ENCODE results near the gene CAB39L.

The CAB39L gene

GRCh38 chr13:49311816-49312215, 132.0 kb downstream of the CAB39L start:
- Histone ChIP-seq H2BK15ac (ENCODE audit: low read length) (no peak overlapping the region), H2BK120ac (ENCODE audit: low read depth, low read length) (no peak overlapping the region), H3K9ac (ENCODE audit: low read depth, low read length, poor library complexity) (no peak overlapping the region), H3K4me1 (ENCODE audit: control insufficient read depth in 2 of 2, insufficient read depth in 1 of 2, low read depth in 1 of 2, low read length in 2 of 2) (no peaks in the 10 kb centered on the region), H3K36me3 (replicated peaks in 1 of 2; ENCODE audit: control insufficient read depth in 2 of 2, insufficient read depth in 2 of 2, low read length in 2 of 2) (peaks cover 0 to 4% of the 10 kb centered on the region in 2 donors), H3K4me2 (ENCODE audit: insufficient read depth, low read length, poor library complexity, severe bottlenecking) (no peak overlapping the region), H3K27me3 (ENCODE audit: control insufficient read depth in 3 of 3, insufficient read depth in 3 of 3, low read depth in 1 of 3, low read length in 3 of 3) (no peaks in the 10 kb centered on the region), H3K4me3 (ENCODE audit: low read length in 2 of 2) (no peak overlapping the region), H3K18ac (ENCODE audit: low read length) (no peak overlapping the region), H3K14ac (ENCODE audit: low read length) (no peak overlapping the region), H3K27ac (replicated peaks; ENCODE audit: low read length) (no peak overlapping the region), H3K23ac (ENCODE audit: low read depth, low read length, poor library complexity) (no peak overlapping the region), H2BK5ac (ENCODE audit: low read length) (no peak overlapping the region), H3K4ac (ENCODE audit: low read length) (no peak overlapping the region), H3K79me1 (ENCODE audit: low read depth, low read length) (no peaks in the 10 kb centered on the region), H3K9me3 (replicated peaks in 1 of 2; ENCODE audit: control insufficient read depth in 2 of 2, insufficient read depth in 1 of 2, low read depth in 1 of 2, low read length in 2 of 2) (no peaks in the 10 kb centered on the region), H4K91ac (ENCODE audit: low read depth, low read length, poor library complexity) (no peak overlapping the region), H4K8ac (ENCODE audit: low read depth, low read length) (no peak overlapping the region), H2BK12ac (ENCODE audit: low read length) (no peak overlapping the region), H2AFZ (ENCODE audit: low read length) (no peak overlapping the region), H2AK5ac (ENCODE audit: low read depth, low read length) (no peak overlapping the region)
- WGBS, 2 donors (ENCODE audit: extremely low coverage in 2 of 2, insufficient read length in 2 of 2, insufficient replicate concordance in 1 of 2) = no CpG with 5 or more reads among the region's 6 CpGs
- no peak for DNase-seq (ENCODE audit: low spot score)

- Histone ChIP-seq H3K36me3 (replicated peaks in 1 of 2; ENCODE audit: control insufficient read depth in 2 of 2, insufficient read depth in 2 of 2, low read length in 2 of 2) (peaks cover 0 to 4% of the 10 kb centered on the region in 2 donors), H3K4me1 (ENCODE audit: control insufficient read depth in 2 of 2, insufficient read depth in 1 of 2, low read depth in 1 of 2, low read length in 2 of 2) (no peaks in the 10 kb centered on the region), H3K9me3 (replicated peaks in 1 of 2; ENCODE audit: control insufficient read depth in 2 of 2, insufficient read depth in 1 of 2, low read depth in 1 of 2, low read length in 2 of 2) (no peaks in the 10 kb centered on the region), H3K27ac (replicated peaks; ENCODE audit: low read length) (no peak overlapping the region), H3K79me1 (ENCODE audit: low read depth, low read length) (no peaks in the 10 kb centered on the region), H3K4ac (ENCODE audit: low read length) (peak overlapping the region; percentile 67), H3K4me3 (ENCODE audit: low read length in 2 of 2) (no peak overlapping the region), H4K8ac (ENCODE audit: low read depth, low read length) (peak overlapping the region; percentile 87), H2BK120ac (ENCODE audit: low read depth, low read length) (no peak overlapping the region), H3K9ac (ENCODE audit: low read depth, low read length, poor library complexity) (no peak overlapping the region), H2BK12ac (ENCODE audit: low read length) (no peak overlapping the region), H3K27me3 (ENCODE audit: control insufficient read depth in 3 of 3, insufficient read depth in 3 of 3, low read depth in 1 of 3, low read length in 3 of 3) (no peaks in the 10 kb centered on the region), H3K14ac (ENCODE audit: low read length) (no peak overlapping the region), H2BK15ac (ENCODE audit: low read length) (no peak overlapping the region), H2BK5ac (ENCODE audit: low read length) (no peak overlapping the region), H2AK5ac (ENCODE audit: low read depth, low read length) (no peak overlapping the region), H3K23ac (ENCODE audit: low read depth, low read length, poor library complexity) (peak overlapping the region; percentile 16), H4K91ac (ENCODE audit: low read depth, low read length, poor library complexity) (no peak overlapping the region), H3K4me2 (ENCODE audit: insufficient read depth, low read length, poor library complexity, severe bottlenecking) (no peak overlapping the region), H2AFZ (ENCODE audit: low read length) (no peak overlapping the region), H3K18ac (ENCODE audit: low read length) (no peak overlapping the region)
- WGBS, 2 donors (ENCODE audit: extremely low coverage in 2 of 2, insufficient read length in 2 of 2, insufficient replicate concordance in 1 of 2) = no CpG with 5 or more reads among the region's 3 CpGs
- no peak for DNase-seq (ENCODE audit: low spot score)
Measured at GRCh38 chr13:49310251-49310650, 133.6 kb downstream of the CAB39L start.

GRCh38 chr13:49308921-49309408, 134.9 kb downstream of the CAB39L start:
- Histone ChIP-seq H3K27ac (replicated peaks; ENCODE audit: low read length) (no peak overlapping the region), H3K27me3 (ENCODE audit: control insufficient read depth in 3 of 3, insufficient read depth in 3 of 3, low read depth in 1 of 3, low read length in 3 of 3) (no peaks in the 10 kb centered on the region), H2AK5ac (ENCODE audit: low read depth, low read length) (no peak overlapping the region), H2BK15ac (ENCODE audit: low read length) (no peak overlapping the region), H3K14ac (ENCODE audit: low read length) (no peak overlapping the region), H3K36me3 (replicated peaks in 1 of 2; ENCODE audit: control insufficient read depth in 2 of 2, insufficient read depth in 2 of 2, low read length in 2 of 2) (peaks cover 0 to 4% of the 10 kb centered on the region in 2 donors), H3K4ac (ENCODE audit: low read length) (no peak overlapping the region), H3K18ac (ENCODE audit: low read length) (no peak overlapping the region), H3K4me2 (ENCODE audit: insufficient read depth, low read length, poor library complexity, severe bottlenecking) (no peak overlapping the region), H2BK12ac (ENCODE audit: low read length) (no peak overlapping the region), H2BK120ac (ENCODE audit: low read depth, low read length) (no peak overlapping the region), H3K4me1 (ENCODE audit: control insufficient read depth in 2 of 2, insufficient read depth in 1 of 2, low read depth in 1 of 2, low read length in 2 of 2) (no peaks in the 10 kb centered on the region), H3K4me3 (ENCODE audit: low read length in 2 of 2) (no peak overlapping the region), H2AFZ (ENCODE audit: low read length) (no peak overlapping the region), H4K8ac (ENCODE audit: low read depth, low read length) (no peak overlapping the region), H3K9ac (ENCODE audit: low read depth, low read length, poor library complexity) (no peak overlapping the region), H3K9me3 (replicated peaks in 1 of 2; ENCODE audit: control insufficient read depth in 2 of 2, insufficient read depth in 1 of 2, low read depth in 1 of 2, low read length in 2 of 2) (no peaks in the 10 kb centered on the region), H3K23ac (ENCODE audit: low read depth, low read length, poor library complexity) (peak overlapping the region; percentile 67), H2BK5ac (ENCODE audit: low read length) (no peak overlapping the region), H4K91ac (ENCODE audit: low read depth, low read length, poor library complexity) (no peak overlapping the region), H3K79me1 (ENCODE audit: low read depth, low read length) (no peaks in the 10 kb centered on the region)
- no peak for DNase-seq (ENCODE audit: low spot score)
- WGBS, 2 donors (ENCODE audit: extremely low coverage in 2 of 2, insufficient read length in 2 of 2, insufficient replicate concordance in 1 of 2) = 100% methylated on average over 1 of the region's 11 CpGs; no CpG with 5 or more reads in 1 of the 2 donors

GRCh38 chr13:49308097-49308875, 135.6 kb downstream of the CAB39L start:
- DNase-seq (ENCODE audit: low spot score) = no peak
- H3K23ac ChIP-seq (ENCODE audit: low read depth, low read length, poor library complexity) = no peak overlapping the region
- H3K4me2 ChIP-seq (ENCODE audit: insufficient read depth, low read length, poor library complexity, severe bottlenecking) = no peak overlapping the region
- no peak overlapping the region for H4K8ac ChIP-seq (ENCODE audit: low read depth, low read length)
- H3K27ac ChIP-seq (replicated peaks; ENCODE audit: low read length) = no peak overlapping the region
- no peaks in the 10 kb centered on the region for H3K4me1 ChIP-seq (ENCODE audit: control insufficient read depth in 2 of 2, insufficient read depth in 1 of 2, low read depth in 1 of 2, low read length in 2 of 2)
- no peak overlapping the region for H3K4ac ChIP-seq (ENCODE audit: low read length)
- H3K9me3 ChIP-seq (replicated peaks in 1 of 2; ENCODE audit: control insufficient read depth in 2 of 2, insufficient read depth in 1 of 2, low read depth in 1 of 2, low read length in 2 of 2) = no peaks in the 10 kb centered on the region
- no peak overlapping the region for H3K9ac ChIP-seq (ENCODE audit: low read depth, low read length, poor library complexity)
- H2AFZ ChIP-seq (ENCODE audit: low read length) = no peak overlapping the region
- no peak overlapping the region for H3K4me3 ChIP-seq (ENCODE audit: low read length in 2 of 2)
- H2AK5ac ChIP-seq (ENCODE audit: low read depth, low read length) = peak overlapping the region; percentile 82
- peaks cover 0 to 4% of the 10 kb centered on the region in 2 donors for H3K36me3 ChIP-seq (replicated peaks in 1 of 2; ENCODE audit: control insufficient read depth in 2 of 2, insufficient read depth in 2 of 2, low read length in 2 of 2)
- peak overlapping the region; percentile 65 for H3K14ac ChIP-seq (ENCODE audit: low read length)
- no peak overlapping the region for H3K18ac ChIP-seq (ENCODE audit: low read length)
- no peak overlapping the region for H2BK120ac ChIP-seq (ENCODE audit: low read depth, low read length)
- no peaks in the 10 kb centered on the region for H3K27me3 ChIP-seq (ENCODE audit: control insufficient read depth in 3 of 3, insufficient read depth in 3 of 3, low read depth in 1 of 3, low read length in 3 of 3)
- H2BK15ac ChIP-seq (ENCODE audit: low read length) = no peak overlapping the region
- no peaks in the 10 kb centered on the region for H3K79me1 ChIP-seq (ENCODE audit: low read depth, low read length)
- no peak overlapping the region for H2BK12ac ChIP-seq (ENCODE audit: low read length)
- H2BK5ac ChIP-seq (ENCODE audit: low read length) = no peak overlapping the region
- H4K91ac ChIP-seq (ENCODE audit: low read depth, low read length, poor library complexity) = no peak overlapping the region
- no CpG with 5 or more reads among the region's 7 CpGs for WGBS, 2 donors (ENCODE audit: extremely low coverage in 2 of 2, insufficient read length in 2 of 2, insufficient replicate concordance in 1 of 2)
